Measurements from ENCODE around the gene EVC.

GRCh38 chr4:5852523-5853202 lies 141.7 kb downstream of the EVC start:
- TF ChIP-seq CTCF (conservative IDR thresholded peaks at IDR 0.05; ENCODE audit: low read depth, low read length): no peak
- TF ChIP-seq EZH2 (IDR thresholded peaks at IDR 0.05; ENCODE audit: borderline replicate concordance, low read depth, low read length, poor library complexity, severe bottlenecking): no peak
